ENCODE measurements around the gene NEFH.

Gene NEFH

GRCh38 chr22:29475550-29475949 lies 4.5 kb upstream of the NEFH start:
- DNase-seq (ENCODE audit: low spot score) = no peak
- ChIA-PET POLR2A (ENCODE audit: low non-redundant PET) (no interaction called here), CTCF (no interaction called here)
- no peak for TF ChIP-seq CTCF (conservative IDR thresholded peaks at IDR 0.05; ENCODE audit: low read depth)
- no peak overlapping the region for H3K27ac ChIP-seq

- ChIA-PET CTCF (no interaction called here), POLR2A (ENCODE audit: low non-redundant PET) (no interaction called here)
- TF ChIP-seq CTCF (conservative IDR thresholded peaks at IDR 0.05; ENCODE audit: low read depth) = no peak
- no peak overlapping the region for H3K27ac ChIP-seq
- DNase-seq (ENCODE audit: low spot score) = no peak
Observed at GRCh38 chr22:29476116-29476515, 3.9 kb upstream of the NEFH start.

GRCh38 chr22:29477723-29478318 lies 2.2 kb upstream of the NEFH start:
- ChIA-PET POLR2A (ENCODE audit: low non-redundant PET) (no interaction called here), CTCF (no interaction called here)
- TF ChIP-seq CTCF (conservative IDR thresholded peaks at IDR 0.05; ENCODE audit: low read depth) = no peak
- no peak for DNase-seq (ENCODE audit: low spot score)
- no peak overlapping the region for H3K27ac ChIP-seq

- ChIA-PET CTCF (no interaction called here), POLR2A (ENCODE audit: low non-redundant PET) (no interaction called here)
- H3K27ac ChIP-seq = no peak overlapping the region
- DNase-seq (ENCODE audit: low spot score) = peak; percentile 41
- TF ChIP-seq CTCF (conservative IDR thresholded peaks at IDR 0.05; ENCODE audit: low read depth) = no peak
Observed at GRCh38 chr22:29478326-29479276, 1.4 kb upstream of the NEFH start.

GRCh38 chr22:29480262-29480511 lies 169 bp downstream of the NEFH start:
- H3K27ac ChIP-seq = no peak overlapping the region
- CTCF ChIA-PET = interaction anchor here (0.6 kb wide), 1 partner anchor 15 kb away, joined by 3 read pairs; no protein-coding TSS in a partner anchor
- DNase-seq (ENCODE audit: low spot score) = no peak
- TF ChIP-seq CTCF (conservative IDR thresholded peaks at IDR 0.05; ENCODE audit: low read depth) = no peak
- POLR2A ChIA-PET (ENCODE audit: low non-redundant PET) = no interaction called here

GRCh38 chr22:29480512-29481264 lies 670 bp downstream of the NEFH start:
- no peak for DNase-seq (ENCODE audit: low spot score)
- ChIA-PET POLR2A (ENCODE audit: low non-redundant PET) (no interaction called here), CTCF (interaction anchor here (0.6 kb wide), 1 partner anchor 15 kb away, joined by 3 read pairs; no protein-coding TSS in a partner anchor)
- TF ChIP-seq CTCF (conservative IDR thresholded peaks at IDR 0.05; ENCODE audit: low read depth) = no peak
- no peak overlapping the region for H3K27ac ChIP-seq

Data from RWPE1 (cell line).